ENCODE data around the gene RPS6KA4.
"Not testable (repeated sequence)": the region's sequence is repeated elsewhere in the genome, so short reads cannot be mapped to it uniquely, and the experiment has no call there.

The RPS6KA4 gene

DNA sequence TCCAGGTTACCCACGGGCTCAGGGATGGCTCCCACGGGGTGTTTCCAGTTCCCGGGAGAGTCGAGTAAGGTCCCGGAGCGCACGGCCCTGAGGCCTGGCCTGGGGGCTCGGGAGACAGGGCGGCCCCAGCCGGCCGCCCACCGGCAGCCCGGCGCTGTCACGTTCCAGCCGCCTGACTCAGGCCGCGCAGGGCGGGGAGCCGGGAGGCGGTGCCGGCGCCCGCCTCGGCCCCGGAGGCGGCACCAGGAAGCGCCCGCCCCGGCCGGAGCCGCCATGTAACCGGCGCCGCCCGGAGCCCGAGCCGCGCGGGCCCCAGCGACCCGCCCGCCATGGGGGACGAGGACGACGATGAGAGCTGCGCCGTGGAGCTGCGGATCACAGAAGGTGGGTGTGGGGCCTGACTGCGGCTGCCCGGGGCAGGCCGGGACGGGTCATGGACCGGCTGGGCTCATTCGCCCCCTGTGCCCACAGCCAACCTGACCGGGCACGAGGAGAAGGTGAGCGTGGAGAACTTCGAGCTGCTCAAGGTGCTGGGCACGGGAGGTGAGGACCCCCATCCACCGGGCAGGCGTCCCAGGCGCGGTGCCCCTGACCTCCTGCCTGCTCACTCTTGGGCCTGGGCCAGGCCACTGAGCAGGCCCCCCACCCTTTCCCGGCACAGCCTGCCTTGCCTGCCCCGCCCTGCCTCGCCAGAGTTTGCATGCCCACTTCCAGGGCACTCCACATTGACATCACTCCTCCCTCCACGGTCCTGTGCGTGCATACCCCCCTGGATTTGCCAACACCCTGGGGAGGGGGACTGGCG is at the start of gene RPS6KA4:
Gene RPS6KA4 (plus strand): TSS at position 256 of the 805 bp plus-strand sequence. CDS start 74 bp downstream, at position 330.
- DNase-seq, result peak in 5 of 6 experiments; percentile 18 to 42 (median 21)

DNA sequence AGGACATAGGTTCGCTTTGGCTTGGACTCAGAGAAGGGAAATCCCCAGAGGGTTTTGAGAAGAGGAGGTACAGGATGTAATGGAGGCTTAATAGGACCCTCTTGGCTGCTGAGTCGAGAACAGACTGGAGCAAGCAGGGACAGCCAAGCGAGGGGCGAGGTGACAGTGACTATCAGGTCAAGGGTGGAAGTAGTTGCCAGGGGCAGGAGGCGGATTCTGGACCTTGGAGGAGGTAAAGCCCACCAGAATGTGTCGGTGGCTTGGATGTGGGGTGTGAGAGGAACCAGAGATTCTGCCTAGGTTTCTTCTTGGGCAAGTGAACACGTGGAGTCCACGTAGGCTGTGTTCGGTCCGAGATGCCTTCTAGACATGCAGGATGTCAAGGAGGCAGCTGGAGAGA is 46.0 kb upstream of the RPS6KA4 start:
- DNase-seq, result no peak

DNA sequence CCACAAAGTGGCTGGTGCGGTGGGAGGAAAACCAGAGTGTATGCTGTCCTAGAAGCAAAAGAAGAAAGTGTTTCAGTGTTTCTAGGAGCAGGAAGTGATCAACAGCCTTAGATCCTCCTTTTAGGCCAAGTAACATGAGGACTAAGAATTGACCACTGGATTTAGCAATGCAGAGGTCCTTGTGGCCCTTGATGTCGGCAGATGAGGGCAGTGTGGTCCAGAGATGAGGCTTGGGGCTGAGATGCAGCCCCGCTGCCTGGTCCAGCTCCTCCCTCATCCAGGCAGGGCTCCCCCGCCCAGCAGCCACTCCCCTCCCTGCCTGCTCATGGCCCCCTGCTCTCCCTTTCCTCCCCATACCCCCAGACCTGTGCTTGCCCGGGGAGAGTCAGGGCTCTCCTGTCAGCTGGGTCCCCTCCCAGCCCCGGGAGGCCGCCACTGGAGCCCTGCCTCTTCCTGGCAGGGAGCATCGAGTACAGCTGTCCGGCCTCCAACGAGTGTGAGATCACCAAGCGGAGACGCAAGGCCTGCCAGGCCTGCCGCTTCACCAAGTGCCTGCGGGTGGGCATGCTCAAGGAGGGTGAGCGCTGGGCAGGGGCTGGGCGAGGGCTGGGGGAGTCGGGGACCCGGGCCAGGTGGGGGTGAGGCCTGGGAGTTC is 45.3 kb upstream of the RPS6KA4 start:
- no peak for DNase-seq

DNA sequence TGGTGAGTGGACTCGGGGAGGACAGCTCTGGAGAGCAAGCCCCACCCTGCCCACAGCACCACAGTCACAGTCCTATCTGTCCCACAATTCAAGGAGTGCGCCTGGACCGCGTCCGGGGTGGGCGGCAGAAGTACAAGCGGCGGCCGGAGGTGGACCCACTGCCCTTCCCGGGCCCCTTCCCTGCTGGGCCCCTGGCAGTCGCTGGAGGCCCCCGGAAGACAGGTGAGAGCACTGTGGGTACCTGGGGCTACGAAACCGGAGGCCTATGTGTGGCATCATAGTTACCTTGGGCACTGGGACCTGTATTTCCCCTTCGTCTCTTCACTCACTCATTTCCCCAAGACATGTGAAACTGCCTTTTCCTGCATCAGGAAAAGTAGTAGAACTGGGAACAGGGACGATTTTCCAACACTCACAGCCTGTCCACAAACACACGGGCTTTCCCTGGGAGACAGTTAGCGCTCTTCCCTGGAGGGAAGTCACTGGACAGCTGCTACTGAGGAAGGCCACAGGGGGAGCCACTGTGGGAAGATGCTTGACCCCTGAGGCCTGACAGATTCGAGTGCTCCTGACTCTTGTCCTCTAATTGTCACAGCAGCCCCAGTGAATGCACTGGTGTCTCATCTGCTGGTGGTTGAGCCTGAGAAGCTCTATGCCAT is 44.7 kb upstream of the RPS6KA4 start:
- DNase-seq, result no peak

DNA sequence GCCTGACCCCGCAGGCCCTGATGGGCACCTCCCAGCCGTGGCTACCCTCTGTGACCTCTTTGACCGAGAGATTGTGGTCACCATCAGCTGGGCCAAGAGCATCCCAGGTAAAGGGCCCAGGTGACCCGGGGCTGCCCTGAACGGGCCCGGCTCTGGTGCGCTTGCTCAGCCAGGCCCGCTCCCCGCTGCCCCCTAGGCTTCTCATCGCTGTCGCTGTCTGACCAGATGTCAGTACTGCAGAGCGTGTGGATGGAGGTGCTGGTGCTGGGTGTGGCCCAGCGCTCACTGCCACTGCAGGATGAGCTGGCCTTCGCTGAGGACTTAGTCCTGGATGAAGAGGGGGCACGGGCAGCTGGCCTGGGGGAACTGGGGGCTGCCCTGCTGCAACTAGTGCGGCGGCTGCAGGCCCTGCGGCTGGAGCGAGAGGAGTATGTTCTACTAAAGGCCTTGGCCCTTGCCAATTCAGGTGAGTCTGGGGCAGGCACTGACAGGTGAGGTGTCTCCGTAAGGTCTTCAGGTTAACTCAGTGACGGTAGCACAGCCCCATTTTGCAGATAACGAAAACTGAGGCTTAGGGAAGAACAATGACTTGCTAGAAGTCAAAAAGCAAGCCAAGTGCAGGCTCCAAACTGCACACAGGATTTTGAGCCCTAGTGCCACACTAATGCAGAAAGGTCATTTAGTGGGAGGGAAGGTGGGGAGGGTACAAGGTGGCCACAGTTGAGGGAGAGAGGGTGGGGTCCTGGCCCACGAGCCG is 44.0 kb upstream of the RPS6KA4 start:
- no peak for DNase-seq

DNA sequence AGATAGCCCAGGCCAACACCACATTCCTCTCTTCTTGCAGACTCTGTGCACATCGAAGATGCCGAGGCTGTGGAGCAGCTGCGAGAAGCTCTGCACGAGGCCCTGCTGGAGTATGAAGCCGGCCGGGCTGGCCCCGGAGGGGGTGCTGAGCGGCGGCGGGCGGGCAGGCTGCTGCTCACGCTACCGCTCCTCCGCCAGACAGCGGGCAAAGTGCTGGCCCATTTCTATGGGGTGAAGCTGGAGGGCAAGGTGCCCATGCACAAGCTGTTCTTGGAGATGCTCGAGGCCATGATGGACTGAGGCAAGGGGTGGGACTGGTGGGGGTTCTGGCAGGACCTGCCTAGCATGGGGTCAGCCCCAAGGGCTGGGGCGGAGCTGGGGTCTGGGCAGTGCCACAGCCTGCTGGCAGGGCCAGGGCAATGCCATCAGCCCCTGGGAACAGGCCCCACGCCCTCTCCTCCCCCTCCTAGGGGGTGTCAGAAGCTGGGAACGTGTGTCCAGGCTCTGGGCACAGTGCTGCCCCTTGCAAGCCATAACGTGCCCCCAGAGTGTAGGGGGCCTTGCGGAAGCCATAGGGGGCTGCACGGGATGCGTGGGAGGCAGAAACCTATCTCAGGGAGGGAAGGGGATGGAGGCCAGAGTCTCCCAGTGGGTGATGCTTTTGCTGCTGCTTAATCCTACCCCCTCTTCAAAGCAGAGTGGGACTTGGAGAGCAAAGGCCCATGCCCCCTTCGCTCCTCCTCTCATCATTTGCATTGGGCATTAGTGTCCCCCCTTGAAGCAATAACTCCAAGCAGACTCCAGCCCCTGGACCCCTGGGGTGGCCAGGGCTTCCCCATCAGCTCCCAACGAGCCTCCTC is 43.1 kb upstream of the RPS6KA4 start:
- not testable (repeated sequence) for DNase-seq

DNA sequence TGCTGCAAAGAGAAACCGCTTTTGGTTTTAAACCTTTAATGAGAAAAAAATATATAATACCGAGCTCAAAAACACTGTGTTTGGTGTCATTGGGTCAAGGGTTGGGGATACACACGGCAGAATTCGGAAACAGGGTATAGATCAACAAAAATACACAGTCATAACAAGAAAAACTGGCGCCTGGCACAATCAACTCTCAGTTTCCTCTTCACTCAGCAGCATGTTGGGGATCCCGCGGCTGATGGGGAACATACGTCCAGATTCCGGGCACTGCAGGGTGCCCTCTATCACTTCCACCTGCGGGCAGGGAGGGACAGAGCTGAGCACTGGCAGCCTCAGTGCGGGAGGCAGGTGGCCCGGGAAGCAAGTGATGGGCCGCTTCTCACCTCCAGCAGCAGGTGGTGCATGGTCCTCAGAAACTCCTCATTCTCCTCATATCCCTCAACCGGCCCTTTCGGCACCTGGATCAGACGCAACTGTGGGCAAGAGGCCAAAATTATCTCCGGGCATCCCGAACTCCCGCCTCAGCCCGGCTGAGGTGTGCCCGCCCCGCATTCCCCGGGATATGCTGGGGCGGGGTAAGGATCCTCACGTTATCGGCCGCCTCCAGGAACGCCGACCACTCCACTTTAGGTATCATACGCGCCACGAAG is 42.2 kb upstream of the RPS6KA4 start:
- DNase-seq, result peak in 3 of 6 experiments; percentile 26 to 42 (median 42)

DNA sequence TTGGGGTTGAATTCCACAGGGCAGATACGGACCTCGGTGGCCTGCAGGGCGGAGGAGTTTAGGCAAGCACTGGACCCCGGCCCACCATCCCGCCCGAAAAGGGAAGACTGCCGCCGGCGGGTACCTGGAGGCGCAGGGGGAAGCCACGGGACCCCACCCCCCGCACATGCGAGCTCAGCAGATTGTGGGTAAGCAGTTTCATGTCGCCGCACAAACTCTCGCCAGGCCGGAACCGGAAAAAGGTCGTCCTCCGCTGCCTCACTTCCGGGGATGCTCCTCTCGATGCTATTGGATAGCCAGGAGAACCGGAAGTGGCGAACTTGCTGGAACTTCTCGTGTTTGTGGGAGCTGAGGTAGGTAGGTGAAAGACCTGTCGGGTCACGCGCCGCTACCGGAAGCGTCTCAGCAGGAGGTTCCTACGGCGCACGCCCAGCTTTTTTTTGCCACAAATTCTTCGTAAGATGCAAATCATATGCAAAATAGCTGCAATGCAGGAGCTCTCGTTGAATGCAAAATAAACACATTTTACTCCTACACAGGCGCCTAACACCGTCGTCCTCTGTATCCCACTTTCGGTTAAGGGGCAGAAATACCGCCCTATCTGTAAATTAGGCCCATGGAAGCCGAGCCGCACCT is 41.5 kb upstream of the RPS6KA4 start, which contains the start of gene TRMT112:
Gene TRMT112 (minus strand): TSS at position 235 of the 636 bp plus-strand sequence. CDS start 33 bp downstream, at position 202.
- peak; percentile 91 to 98 (median 97) for DNase-seq

DNA sequence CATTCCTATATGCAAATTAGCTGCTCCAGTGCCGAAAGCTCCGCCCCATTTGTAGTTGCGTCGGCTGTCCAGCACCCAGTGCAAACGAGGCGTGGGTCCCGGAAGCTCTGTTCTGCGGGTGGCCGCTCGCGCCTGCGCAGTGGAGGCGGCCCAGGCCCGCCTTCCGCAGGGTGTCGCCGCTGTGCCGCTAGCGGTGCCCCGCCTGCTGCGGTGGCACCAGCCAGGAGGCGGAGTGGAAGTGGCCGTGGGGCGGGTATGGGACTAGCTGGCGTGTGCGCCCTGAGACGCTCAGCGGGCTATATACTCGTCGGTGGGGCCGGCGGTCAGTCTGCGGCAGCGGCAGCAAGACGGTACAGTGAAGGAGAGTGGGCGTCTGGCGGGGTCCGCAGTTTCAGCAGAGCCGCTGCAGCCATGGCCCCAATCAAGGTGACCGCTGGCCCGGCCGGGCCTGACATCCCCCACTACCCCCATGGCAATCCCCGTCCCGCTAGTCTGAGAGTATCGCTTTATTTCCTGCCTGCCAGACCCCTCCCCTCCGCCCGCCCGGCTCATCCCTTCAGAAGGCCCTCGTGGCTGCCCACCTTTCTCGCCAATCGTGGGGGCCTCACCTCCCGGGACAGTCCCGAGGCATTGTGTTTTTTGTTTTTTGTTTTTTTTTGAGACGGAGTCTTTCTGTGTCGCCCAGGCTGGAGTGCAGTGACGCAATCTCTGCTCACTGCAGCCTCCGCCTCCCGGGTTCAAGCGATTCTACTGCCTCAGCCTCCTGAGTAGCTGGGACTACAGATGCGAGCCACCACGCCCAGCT is 40.8 kb upstream of the RPS6KA4 start, which contains the start of gene PRDX5:
Gene PRDX5 (plus strand): TSS at position 161 of the 805 bp plus-strand sequence. CDS start 95 bp downstream, at position 256.
- DNase-seq, result peak; percentile 91 to 98 (median 94)

DNA sequence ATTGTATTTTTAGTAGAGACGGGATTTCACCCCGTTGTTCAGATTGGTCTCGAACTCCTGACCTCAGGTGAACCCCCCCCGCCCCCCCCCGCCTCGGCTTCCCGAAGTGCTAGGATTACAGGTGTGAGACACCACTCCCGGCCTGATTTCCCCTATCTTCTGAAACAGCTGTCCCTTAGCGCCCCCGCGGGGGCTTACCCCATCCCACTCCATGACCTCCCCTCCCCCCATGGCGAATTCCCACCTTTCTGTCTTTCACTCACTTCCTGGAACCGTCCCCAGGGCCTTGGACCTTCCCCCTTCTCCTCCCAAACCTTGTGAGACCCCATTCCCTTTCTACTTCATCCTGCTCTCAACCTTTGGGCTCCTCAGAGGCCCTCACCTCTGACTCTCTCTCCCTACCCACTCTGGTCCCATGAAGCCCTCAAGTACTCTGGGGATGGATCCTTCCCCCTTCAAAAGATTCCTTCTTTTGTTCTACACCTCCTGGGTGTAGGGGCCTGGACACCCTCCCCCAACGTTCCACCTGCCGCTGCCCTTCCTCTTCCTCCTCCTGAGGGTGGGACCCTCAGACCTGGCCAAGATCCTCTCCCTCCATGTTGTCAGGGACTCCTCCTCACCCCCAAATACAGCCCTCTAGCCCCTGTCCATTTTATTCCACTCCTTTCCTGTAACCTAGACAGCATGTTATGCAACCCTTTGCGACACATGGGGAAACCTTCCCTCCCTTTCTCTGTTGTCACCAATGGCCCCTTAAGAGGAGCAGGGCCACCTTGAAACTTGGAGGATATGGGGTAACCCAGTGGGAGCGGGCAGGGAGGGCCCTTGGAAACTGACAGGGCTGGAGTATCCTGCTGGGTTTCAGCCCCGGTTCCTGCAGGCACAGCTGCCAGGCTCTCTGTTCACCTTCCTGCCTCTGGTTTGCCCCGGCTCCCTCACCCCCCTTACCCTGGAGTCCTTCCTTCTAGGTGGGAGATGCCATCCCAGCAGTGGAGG is 39.9 kb upstream of the RPS6KA4 start:
- no peak for DNase-seq

DNA sequence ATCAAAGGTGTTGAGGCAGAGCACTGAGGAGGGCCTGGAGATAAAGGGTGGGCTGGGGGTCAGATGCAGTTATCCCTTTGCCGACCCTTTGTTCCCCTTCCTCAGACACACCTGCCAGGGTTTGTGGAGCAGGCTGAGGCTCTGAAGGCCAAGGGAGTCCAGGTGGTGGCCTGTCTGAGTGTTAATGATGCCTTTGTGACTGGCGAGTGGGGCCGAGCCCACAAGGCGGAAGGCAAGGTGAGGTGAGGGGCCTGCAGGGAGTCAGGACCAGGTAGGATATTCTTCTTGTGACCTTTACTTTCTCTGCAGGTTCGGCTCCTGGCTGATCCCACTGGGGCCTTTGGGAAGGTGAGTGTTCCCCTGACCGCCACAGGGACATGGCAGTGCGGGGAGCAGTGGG is 38.4 kb upstream of the RPS6KA4 start:
- no peak for DNase-seq

DNA sequence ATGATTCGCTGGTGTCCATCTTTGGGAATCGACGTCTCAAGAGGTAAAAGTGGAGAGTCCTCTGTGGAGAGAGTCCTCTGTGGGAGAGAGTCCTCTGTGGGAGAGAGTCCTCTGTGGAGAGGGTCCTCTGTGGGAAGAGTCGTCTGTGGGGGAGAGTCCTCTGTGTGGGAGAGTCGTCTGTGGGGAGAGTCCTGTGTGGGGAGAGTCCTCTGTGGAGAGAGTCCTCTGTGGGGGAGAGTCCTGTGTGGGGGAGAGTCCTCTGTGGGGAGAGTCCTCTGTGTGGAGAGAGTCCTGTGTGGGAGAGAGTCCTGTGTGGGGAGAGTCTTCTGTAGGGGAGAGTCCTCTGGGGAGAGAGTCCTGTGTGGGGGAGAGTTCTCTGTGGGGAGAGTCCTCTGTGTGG is 37.9 kb upstream of the RPS6KA4 start:
- DNase-seq, result no peak

DNA sequence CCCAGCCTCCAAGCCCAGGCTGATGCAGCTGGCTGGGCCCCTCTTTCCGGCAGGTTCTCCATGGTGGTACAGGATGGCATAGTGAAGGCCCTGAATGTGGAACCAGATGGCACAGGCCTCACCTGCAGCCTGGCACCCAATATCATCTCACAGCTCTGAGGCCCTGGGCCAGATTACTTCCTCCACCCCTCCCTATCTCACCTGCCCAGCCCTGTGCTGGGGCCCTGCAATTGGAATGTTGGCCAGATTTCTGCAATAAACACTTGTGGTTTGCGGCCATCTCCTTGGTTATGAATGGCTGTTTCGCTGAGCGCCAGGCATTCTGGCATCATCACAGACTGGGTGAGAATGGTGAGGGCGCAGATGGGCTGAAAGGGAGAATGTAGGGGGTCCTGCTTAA is 37.4 kb upstream of the RPS6KA4 start:
- DNase-seq, result no peak

DNA sequence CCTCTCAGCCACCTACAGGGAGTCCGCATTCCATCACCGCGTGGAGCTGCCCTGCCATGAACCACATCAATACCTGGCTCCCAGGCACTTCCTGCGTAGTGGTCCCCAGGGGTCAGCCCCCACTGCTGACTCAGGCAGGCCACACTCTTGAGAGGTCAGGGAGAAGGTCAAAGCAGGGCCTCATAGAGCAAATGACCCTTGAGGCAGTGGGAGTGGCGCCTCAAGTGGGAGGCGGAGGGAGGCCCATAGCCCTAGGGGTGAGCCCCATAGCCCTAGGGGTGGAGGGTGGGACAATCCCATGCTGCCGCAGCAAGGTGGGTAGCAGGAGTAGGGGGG is 36.1 kb upstream of the RPS6KA4 start:
- no peak for DNase-seq

DNA sequence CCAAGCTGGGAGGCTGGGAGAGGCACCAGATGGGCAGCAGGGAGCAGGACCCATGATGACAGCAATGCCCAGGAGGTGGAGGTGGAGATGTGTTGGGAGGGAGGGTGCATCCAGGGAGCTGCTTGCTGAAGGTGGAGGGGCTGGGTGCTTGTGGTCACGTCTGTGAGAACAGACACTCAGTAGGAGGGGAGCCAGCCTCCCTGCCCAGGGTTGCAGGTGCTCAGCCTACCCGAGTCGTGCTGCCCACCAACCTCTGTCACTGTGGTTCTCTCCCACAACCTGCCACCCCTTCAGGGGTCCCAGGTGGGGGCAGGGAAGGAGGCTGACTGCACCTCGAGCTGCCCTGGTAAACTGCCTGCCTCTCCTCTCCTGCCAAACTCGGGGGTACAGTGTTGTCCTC is 35.6 kb upstream of the RPS6KA4 start:
- DNase-seq, result no peak

DNA sequence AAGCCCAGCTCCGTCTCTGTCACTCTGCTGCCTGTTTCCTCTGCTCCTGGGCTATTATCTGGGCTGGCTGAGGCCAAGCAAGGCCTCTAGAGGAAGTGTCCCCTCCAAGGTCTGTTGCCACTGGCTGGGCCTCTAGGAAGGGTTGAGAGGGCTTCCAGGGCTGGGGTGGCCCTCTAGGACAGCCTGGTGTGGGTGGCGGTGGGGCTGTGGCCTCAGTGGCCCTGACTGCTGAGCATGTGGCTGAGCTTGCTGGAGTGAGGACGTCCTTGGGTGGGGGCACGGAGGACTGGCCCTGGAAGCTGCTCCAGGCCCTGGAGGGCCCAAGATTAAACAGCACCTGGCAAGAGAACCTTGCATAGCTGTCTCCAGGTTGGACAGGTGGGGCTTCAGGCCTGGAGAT is 35.0 kb upstream of the RPS6KA4 start:
- DNase-seq, result not testable (repeated sequence)

DNA sequence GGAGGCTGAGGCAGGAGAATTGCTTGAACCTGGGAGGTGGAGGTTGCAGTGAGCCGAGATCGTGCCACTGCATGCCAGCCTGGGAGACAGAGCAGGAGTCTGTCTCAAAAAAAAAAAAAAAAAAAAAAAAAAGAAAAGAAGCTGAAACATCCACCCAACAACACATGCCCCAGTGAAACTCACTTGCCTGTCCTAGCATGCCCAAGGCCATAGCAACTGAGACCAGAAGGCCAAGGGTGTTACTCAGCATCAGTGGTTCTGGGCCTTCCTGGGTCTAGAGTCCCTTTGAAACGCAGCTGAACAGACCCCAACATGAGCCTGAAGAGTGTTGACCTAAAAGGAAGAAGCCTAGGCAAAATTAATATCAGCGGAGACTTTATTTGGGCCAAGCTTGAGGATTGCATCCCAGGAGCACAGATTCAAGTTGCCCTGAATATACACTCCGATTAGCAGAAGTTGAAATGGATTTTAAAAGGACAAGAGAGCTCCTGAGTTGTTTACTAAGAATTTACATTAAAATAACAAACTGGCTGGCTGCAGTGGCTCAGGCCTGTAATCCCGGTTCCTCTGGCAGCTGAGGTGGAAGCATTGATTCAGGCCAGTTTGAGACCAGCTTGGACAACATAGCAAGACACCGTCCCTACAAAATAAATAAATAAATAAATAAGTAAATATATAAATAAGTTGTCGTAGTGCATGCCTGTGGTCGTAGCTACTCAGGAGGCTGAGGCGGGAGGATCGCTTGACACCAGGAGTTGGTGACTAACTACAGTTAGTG is 34.1 kb upstream of the RPS6KA4 start:
- no peak for DNase-seq

DNA sequence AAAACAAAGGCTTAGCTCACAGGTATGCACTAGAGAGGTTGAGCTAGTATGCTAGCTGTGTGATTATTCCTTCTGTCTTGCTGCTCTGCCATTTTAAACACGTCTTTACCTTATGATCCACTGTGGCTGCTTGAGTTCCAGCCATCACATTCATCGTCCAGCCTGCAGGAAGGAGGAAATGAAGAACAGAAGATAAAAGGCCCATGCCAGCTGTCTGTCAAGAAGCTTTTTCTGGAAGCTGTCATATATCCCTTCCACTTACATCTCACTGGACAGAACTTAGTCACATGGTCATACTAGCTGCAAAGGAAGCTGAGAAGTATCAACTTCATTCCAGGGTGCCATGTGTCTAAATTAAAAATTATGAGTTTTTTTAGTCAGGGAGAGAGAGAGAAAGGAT is 31.6 kb upstream of the RPS6KA4 start:
- DNase-seq, result no peak

All from stimulated activated naive CD4-positive, alpha-beta T cell (primary cell).